ENCODE measurements around the gene PHACTR3.

The PHACTR3 gene

GRCh38 chr20:59729506-59729905 is 125.2 kb downstream of the PHACTR3 start:
- in situ Hi-C loops (cut with HindIII; ENCODE audit: low sequenced_read_pairs) = no loop called here
- no peak for TF ChIP-seq CTCF (IDR thresholded peaks at IDR 0.05; ENCODE audit: low read depth, low read length, missing control alignments)

GRCh38 chr20:59730722-59731121 is 126.4 kb downstream of the PHACTR3 start:
- no peak overlapping the region for H3K4me3 ChIP-seq (ENCODE audit: low read depth, low read length)
- in situ Hi-C loops (cut with HindIII; ENCODE audit: low sequenced_read_pairs) = no loop called here
- DNase-seq (ENCODE audit: low read depth) = no peak
- no peak for TF ChIP-seq CTCF (IDR thresholded peaks at IDR 0.05; ENCODE audit: low read depth, low read length, missing control alignments)

More at GRCh38 chr20:59729506-59729905, 125.2 kb downstream of the PHACTR3 start:
- DNase-seq (ENCODE audit: low read depth) = no peak
- no peak overlapping the region for H3K4me3 ChIP-seq (ENCODE audit: low read depth, low read length)

GRCh38 chr20:59731376-59731775 is 127.0 kb downstream of the PHACTR3 start:
- no peak for DNase-seq (ENCODE audit: low read depth)
- no peak for TF ChIP-seq CTCF (IDR thresholded peaks at IDR 0.05; ENCODE audit: low read depth, low read length, missing control alignments)
- in situ Hi-C loops (cut with HindIII; ENCODE audit: low sequenced_read_pairs) = no loop called here
- no peak overlapping the region for H3K4me3 ChIP-seq (ENCODE audit: low read depth, low read length)

GRCh38 chr20:59733351-59733750 is 129.0 kb downstream of the PHACTR3 start:
- in situ Hi-C loops (cut with HindIII; ENCODE audit: low sequenced_read_pairs) = no loop called here
- H3K4me3 ChIP-seq (ENCODE audit: low read depth, low read length) = no peak overlapping the region
- TF ChIP-seq CTCF (IDR thresholded peaks at IDR 0.05; ENCODE audit: low read depth, low read length, missing control alignments) = no peak
- no peak for DNase-seq (ENCODE audit: low read depth)

- no peak for TF ChIP-seq CTCF (IDR thresholded peaks at IDR 0.05; ENCODE audit: low read depth, low read length, missing control alignments)
- no peak overlapping the region for H3K4me3 ChIP-seq (ENCODE audit: low read depth, low read length)
- DNase-seq (ENCODE audit: low read depth) = no peak
- in situ Hi-C loops (cut with HindIII; ENCODE audit: low sequenced_read_pairs) = no loop called here
Observed at GRCh38 chr20:59735486-59735885, 131.1 kb downstream of the PHACTR3 start.

GRCh38 chr20:59735917-59736316 is 131.6 kb downstream of the PHACTR3 start:
- DNase-seq (ENCODE audit: low read depth) = no peak
- H3K4me3 ChIP-seq (ENCODE audit: low read depth, low read length) = no peak overlapping the region

More at GRCh38 chr20:59735917-59736316, 131.6 kb downstream of the PHACTR3 start:
- no peak for TF ChIP-seq CTCF (IDR thresholded peaks at IDR 0.05; ENCODE audit: low read depth, low read length, missing control alignments)
- in situ Hi-C loops (cut with HindIII; ENCODE audit: low sequenced_read_pairs) = no loop called here
